ENCODE data around the gene RBM14.
"Not testable (repeated sequence)": the region's sequence is repeated elsewhere in the genome, so short reads cannot be mapped to it uniquely, and the experiment has no call there.

Gene RBM14, protein sequence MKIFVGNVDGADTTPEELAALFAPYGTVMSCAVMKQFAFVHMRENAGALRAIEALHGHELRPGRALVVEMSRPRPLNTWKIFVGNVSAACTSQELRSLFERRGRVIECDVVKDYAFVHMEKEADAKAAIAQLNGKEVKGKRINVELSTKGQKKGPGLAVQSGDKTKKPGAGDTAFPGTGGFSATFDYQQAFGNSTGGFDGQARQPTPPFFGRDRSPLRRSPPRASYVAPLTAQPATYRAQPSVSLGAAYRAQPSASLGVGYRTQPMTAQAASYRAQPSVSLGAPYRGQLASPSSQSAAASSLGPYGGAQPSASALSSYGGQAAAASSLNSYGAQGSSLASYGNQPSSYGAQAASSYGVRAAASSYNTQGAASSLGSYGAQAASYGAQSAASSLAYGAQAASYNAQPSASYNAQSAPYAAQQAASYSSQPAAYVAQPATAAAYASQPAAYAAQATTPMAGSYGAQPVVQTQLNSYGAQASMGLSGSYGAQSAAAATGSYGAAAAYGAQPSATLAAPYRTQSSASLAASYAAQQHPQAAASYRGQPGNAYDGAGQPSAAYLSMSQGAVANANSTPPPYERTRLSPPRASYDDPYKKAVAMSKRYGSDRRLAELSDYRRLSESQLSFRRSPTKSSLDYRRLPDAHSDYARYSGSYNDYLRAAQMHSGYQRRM

DNA sequence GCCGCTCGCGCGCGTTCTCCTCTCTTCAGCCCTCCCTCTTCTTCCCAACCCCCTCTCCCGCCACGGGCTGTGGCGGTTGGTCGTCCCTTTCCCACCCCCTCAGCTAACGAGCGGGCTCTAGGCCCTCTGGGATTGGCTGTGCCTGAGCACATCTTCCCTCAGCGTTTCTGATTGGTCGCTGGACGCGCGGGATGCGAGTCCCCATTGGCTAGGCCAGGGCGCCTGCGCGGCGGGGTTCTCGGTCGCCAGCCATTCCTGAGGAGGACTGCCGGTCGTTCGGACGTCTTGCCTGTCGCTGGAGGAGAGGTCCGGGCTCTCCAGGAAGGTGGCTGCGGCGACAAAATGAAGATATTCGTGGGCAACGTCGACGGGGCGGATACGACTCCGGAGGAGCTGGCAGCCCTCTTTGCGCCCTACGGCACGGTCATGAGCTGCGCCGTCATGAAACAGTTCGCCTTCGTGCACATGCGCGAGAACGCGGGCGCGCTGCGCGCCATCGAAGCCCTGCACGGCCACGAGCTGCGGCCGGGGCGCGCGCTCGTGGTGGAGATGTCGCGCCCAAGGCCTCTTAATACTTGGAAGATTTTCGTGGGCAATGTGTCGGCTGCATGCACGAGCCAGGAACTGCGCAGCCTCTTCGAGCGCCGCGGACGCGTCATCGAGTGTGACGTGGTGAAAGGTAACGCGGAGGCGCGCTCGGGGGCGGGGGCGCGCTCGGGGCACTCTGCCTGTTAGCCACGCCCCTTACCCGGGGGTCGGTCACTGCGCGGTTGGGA, at the start of gene RBM14:
Gene RBM14, plus strand, starts transcription at position 252 of the 776 bp plus-strand sequence. Its CDS starts 91 bp downstream, at position 343.
- peak; percentile 97 for DNase-seq (ENCODE audit: low read depth)

DNA sequence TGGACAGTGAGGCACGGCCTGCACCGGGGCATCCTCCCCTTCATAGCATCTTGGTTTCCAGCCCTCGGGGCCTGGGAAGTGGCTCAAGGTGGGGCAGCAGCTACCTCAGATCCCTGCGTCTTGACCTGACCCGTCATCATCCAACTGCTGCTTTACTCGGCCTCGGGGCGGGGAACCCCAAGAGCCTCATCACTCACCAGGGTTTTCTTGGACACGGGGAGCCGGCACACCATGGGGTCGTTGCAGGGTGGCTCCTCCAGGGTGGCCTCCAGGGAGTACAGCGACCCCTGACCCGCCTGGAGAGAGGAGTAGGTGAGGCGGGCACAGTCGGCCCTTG, 48.7 kb upstream of the RBM14 start:
- no peak for DNase-seq (ENCODE audit: low read depth)

DNA sequence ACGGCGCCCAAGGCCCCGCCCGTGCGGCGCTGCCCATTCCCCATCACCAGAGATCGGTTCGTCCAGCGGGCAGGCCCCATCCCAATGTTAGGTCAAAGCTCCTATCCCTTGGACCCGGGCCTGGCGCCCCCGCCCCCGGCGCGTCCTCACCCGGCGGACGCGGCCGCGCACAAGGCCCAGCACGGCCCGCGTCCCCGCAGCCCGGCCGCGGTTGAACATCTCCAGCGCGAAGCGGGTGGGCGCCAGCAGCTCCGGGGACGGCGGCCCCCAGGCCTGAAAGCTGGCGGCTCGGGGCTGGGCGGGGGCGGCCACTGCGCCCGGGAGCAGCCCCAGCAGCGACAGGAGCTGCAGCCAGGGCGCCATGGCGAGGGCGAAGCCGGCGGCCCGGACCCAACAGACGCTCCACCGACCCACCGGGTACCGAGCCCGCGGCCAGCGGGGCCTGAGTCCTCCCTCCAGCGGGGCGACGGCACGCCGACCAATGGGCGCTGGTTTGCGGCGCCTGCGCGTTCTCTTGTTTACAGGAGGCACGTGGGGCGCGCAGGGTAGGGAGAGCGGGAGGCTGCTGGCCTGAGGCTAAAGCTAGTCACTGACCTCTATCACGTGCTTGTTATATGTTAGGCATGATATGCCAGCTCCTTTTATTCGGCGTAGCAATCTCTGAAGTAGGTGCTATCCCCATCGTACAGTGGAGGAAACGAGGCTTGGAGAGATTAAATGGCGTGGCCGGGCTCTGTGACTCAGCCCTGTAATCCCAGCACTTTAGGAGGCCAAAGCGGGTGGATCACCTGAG, 48.1 kb upstream of the RBM14 start, which contains the start of gene CTSF:
Gene CTSF, minus strand, starts transcription at position 483 of the 793 bp plus-strand sequence. Its CDS starts 120 bp downstream, at position 363.
- DNase-seq (ENCODE audit: low read depth), result peak; percentile 57

DNA sequence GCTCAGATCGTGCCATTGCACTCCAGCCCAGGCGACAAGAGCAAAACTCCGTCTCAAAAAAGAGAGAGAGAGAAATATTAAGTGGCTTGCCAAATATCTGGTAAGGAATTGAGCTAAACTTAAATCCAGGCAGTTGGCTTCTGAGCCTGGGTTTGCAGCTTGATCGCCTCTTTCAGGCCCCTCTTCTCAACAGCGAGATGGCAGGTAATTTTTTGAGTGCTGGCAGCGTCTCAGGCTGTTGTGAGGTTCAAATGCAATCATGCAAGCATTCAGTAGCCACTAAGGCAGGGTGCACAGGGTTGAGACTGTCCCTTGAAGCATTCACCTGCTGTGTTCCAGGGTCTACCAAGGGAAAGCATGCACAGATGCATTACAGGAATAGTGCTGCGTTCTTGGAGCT, 47.4 kb upstream of the RBM14 start:
- no peak for DNase-seq (ENCODE audit: low read depth)

DNA sequence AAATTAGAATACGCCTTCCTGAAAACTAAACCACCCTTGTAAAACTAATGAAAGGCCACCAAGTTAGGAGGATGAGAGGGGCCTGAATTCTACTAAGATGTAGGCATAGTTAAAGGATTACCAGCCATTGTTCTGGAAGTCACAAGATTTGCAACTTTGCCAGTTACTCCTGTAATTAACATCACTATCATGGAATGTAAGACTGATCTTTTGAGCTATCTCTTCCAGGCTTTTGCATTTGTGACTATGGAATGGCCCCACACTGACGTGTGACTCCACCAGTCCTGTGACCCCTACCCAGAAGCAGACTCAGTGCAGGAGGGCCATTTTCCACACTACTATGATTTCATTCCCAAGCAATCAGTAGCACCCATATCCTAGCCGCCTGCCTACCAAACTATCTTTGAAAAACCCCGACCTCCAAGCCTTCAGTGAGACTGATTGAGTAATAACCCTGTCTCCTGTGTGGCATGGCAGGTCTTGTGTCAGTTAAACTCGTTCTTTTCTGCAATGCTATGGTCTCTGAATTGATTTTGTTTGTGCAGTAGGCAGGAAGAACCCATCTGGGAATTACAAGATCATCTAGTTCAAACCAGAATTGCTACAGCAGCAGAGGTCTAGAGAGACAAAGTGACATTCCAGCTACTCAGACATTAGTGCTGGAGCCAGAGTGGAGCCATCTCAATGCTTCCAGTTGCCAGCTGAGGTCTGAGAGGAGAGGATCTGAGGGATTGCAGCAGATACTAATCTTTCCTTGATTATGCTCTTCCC, 46.2 kb upstream of the RBM14 start:
- no peak for DNase-seq (ENCODE audit: low read depth)

DNA sequence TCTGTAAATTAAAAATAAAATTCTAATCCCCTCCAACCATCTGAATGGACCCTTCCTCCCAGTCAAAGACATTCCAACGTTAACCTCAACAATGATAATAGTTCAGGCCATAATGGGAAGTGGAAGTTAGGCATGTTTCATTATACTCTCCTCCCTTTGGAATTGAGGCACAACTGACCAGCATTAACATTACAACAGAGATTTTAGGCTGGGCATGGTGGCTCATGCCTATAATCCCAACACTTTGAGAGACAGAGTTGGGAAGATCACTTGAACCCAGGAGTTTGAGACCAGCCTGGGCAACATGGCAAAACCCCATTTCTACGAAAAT, 45.6 kb upstream of the RBM14 start:
- DNase-seq (ENCODE audit: low read depth), result no peak

DNA sequence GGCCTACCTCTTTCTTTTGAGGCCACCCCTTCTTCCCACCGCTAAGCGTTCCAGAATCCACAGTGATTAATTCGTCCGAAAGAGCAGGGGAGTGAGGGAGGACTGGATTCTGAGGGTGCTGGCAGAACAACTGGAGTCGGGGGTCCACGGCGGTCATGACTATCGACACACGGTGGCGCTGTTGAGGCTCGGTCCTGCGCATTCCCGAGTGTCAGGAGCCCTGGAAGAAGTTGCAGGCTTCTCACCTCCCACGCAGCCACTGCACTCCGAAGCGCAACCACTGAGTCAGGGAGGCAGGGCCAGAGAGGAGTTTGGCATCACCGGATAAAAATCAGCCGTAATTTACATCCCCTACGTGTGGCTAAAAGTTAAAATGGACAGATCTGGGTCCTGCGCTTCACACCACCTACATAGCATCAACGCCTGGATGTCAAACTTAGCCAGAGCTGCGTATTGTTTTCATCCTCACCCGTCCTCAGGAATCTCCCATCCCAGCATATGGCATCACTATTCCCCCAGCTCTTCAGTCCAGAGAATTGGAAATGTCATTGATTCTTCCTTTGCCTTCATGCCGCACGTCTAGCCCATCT, 37.3 kb upstream of the RBM14 start:
- DNase-seq (ENCODE audit: low read depth), result peak; percentile 73

DNA sequence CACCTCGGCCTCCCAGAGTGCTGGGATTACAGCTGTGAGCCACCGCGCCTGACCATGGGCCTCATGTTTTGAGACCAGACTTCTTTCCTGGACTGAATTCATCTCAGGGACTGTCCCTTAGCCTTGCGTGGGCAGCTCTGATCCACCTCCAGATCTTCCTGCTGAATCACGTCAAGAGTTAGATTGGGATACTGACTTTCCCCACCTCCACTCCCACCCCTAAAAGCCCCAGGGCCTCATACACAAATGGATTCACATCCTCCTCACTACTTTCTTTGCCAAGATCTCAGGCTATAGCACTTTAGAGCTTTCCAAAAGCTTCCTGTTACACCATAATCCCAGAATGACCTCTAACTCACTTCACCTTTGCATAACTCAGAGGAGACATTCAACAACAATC, 35.6 kb upstream of the RBM14 start:
- DNase-seq (ENCODE audit: low read depth), result no peak

DNA sequence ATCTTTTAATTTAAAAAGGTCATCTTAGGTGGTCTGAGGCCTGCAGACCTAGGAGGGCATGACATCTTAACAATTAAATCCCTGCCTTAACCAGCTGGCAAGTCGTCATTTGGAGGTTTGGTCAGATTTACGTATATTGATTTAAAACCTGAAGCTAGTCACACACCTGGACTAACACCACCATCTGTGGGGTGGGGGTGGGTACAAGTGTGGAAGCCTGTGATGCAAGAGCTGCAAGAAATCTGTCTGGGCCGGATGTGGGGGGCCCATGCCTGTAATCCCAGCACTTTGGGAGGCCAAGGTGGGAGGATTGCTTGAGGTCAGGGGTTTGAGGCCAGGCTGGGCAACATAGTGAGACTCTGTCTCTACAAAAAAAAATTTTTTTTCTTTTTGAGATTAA, 35.2 kb upstream of the RBM14 start:
- no peak for DNase-seq (ENCODE audit: low read depth)

DNA sequence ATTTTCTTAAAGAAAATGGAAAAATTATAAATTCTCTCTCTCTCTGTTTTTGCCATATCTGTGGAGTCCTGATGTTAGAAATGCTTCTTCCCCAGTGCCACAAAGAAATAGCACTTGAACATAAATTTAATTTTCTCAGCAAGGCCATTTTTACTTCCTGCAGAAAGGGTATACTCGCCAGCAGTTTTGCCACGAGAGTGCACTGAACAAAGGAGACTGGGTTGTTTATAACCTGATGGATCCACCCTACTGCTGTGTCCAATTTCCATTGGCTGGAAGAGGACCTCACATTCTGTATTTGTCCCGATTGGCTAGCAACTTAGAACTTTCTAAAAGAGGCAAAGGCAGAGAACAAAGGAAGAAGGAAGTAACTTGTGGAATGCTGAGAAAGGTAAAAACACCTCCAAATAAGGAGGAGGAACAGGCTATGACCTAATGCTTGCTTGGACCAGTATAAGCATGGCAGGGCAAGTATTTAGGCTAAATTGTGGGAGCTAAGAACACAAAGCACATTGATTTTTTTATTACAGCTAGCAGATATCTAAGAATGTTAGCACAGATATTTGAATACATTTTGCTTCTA, 33.8 kb upstream of the RBM14 start:
- not testable (repeated sequence) for DNase-seq (ENCODE audit: low read depth)

DNA sequence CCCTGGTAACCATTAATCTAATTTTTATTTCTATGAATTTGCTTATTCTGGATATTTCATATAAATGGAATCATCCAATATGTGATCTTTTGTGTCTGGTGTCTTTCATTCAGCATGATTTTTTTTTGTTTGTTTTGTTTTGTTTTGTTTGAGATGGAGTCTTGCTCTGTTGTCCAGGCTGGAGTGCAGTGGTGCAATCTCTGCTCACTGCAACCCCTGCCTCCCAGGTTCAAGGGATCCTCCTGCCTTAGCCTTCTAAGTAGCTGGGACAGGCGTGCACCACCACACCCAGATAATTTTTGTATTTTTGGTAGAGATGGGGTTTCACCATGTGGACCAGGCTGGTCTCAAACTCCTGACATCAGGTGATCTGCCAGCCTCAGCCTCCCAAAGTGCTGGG, 31.0 kb upstream of the RBM14 start:
- DNase-seq (ENCODE audit: low read depth), result not testable (repeated sequence)

DNA sequence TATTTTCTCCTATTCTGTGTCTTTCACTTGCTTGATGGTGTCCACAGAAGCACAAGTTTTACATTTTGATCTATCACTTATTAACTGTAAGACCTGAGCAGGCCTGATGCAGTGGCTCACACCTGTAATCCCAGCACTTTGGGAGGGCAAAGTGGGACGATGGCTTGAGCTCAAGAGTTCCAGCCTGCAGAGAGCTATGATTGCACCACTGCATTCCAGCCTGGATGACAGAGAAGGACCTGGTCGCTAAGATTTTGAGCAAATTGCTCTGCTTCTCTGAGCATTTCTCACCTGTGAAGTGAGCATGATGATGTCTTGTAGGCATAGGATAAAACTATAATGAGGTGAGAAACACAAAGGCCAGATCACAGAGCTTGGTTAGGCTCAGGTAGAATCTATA, 30.3 kb upstream of the RBM14 start:
- no peak for DNase-seq (ENCODE audit: low read depth)

DNA sequence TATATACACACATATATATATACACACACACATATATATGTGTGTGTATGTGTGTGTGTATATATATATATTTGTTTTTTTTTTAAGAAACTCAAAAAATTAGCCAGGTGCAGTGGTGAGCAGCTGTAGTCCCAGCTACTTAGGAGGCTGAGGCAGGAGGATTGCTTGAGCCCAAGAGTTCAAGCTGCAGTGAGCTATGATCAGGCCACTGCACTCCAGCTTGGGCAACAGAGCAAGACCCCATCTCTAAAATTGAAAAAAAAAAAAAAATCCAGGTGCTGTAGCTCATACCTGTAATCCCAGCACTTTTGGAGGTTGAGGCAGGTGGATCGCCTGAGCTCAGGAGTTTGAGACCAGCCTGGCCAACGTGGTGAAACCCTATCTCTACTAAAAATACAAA, 27.1 kb upstream of the RBM14 start:
- DNase-seq (ENCODE audit: low read depth), result not testable (repeated sequence)

DNA sequence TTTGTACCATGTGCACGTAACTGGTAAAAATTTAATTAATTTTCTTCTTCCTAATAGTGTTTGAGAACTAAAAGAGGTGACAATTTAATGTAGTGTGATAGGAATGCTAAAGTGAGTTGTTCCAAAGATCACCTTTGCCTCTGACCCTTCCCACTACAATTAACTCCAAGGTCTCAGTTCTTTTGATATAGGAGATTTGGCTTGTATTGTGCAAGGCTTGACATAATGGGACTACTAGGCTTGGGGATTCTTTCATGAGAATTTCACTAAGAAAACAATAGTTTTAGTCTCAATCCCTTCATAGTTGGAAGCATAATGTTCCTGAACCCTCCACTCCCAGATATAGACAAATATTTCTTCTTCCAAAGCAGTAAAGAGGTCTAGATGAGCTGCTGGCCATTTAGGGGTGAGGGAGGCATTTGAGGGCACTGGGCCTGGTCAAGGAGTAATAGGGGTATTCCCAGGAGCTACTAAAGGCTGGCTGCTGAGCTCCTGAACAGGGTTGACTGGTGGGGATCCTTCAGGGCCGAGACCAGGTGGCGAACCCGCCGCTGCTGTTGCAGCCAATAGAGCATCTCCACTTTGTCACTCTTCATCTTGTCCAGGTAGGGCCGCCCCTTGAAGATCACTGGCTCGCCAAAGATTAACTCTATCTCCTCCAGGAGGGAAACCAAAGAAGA, 26.3 kb upstream of the RBM14 start:
- no peak for DNase-seq (ENCODE audit: low read depth)

DNA sequence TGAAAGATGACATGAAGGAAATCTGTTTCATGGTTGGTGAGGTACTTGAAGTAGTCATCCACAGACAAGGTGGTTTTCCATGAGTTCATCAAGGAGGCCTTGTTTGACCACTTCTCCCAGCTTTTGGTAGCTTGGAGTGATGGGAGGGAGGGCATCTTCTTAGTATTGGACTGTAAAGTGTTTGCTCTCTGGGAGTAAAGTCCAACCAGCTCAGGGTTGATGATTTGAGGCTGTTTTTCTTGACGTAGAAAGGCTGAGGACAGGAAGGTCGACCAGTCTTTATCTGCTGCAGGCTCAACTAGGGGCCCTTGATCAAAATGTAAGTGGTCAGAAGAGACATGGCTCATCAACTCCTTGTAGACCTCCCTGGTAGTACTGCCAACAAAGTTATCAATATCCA, 25.3 kb upstream of the RBM14 start:
- no peak for DNase-seq (ENCODE audit: low read depth)

DNA sequence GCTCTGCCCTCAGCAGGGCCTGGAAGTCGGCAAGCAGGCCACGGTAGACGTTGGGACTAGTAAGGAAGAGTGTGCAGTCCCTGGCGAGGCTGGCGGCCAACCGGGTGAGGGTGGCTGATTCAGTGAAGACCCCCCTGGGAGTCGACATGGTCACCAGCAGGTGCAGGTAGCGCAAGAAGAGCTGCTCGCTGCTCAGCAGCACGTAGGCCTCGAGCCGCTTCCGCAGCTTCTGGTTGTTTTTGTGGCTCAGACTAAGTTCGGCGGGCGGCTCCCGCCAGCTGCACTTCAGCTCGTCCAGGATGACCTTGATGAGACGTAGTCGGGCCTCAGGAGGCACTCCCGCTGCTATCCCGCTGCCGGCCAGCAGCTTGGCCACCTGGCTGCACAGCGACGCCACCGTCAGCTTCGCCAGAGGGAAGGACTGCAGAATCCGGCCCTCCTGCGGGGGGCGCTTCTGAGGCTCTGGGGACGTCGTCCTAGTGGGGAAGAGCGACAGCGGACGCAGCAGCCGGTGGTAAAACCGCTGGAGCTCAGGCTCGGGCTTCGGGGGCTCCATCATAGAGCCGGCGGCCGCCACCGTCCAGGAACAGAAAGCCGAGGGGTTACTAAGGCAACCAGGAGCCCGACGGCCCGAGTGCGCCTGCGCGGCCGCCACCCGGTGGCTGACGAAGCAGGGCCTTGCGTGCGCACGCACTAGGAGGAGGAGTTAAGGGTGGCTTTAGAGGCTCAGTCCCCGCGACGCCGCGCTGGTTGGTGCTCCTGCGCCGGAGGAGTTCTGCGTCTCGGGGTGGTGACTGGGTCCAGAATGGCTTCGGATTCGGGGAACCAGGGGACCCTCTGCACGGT, 23.8 kb upstream of the RBM14 start, which contains the start of the genes CCDC87 and CCS:
Gene CCDC87, minus strand, starts transcription at position 607 of the 846 bp plus-strand sequence. Its CDS starts 48 bp downstream, at position 559.
Gene CCS, plus strand, starts transcription at position 729 of the 846 bp plus-strand sequence. Its CDS starts 77 bp downstream, at position 806.
- DNase-seq (ENCODE audit: low read depth), result peak; percentile 99

DNA sequence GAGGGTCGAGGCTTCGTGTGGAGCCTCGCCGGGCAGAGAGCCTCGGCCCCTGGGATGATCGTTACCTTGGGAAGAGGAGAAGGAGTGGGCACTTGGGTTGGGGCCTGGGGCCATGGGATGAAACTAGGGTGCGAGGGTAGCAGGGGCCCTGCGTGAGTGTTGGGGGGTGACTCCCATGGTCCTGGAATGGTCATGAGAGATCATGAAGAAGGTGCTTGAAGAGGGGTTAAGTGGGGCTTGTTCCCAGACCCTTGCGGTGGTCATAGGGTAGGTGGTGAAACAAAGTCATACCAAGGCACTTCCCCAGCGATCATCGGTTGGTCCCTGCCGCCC, 23.2 kb upstream of the RBM14 start:
- no peak for DNase-seq (ENCODE audit: low read depth)

DNA sequence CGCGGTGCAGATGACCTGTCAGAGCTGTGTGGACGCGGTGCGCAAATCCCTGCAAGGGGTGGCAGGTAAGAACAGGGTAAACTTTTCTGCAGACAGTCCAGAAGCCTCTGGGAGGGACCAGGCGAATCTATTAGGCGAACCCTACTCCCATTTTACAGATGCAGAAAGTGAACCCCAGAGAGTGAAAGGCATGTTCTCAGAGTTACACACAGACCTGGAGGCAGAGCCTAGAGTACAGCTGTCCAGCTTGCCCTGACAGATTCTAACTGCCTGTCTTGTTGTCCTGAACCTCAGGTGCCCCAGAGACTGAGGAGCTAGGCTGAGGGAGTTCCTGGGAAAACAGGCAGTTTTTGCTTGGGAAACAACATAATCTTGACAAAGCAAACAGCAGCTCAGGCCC, 22.8 kb upstream of the RBM14 start:
- DNase-seq (ENCODE audit: low read depth), result no peak
